Lung (tissue), 12 donors: Measurements from ENCODE around the gene GET3. TPM values are rescaled to one million over a fixed set of nuclear protein-coding genes. Genes with fewer than 3 reads are reported as not detected.

Source experiments
- ATAC-seq: fragments of 200-7000 bp; cut with Tn5 transposase; one replicate; pipeline ENCODE4 v1.9.1; 2020; ENCODE audit warnings: moderate number of reproducible peaks; ENCODE audit not compliant: insufficient read depth, low FRiP score
- DNase-seq, 3 donors: peaks; one replicate each; pipeline ENCODE4 v3.0.0-alpha.2; 2013 to 2017
- H3K27ac ChIP-seq, 2 donors: one replicate each; pipeline ENCODE4 v1.5.1; 2013; ENCODE audit warnings: mild to moderate bottlenecking in 2 of 2, moderate library complexity in 2 of 2, control low read depth in 1 of 2, inconsistent platforms in 1 of 2, low read depth in 1 of 2, low read length in 1 of 2
- H3K27me3 ChIP-seq, 3 donors: one replicate each; pipeline ENCODE4 v1.5.1; 2013; ENCODE audit warnings: low read length in 2 of 3; ENCODE audit not compliant: control insufficient read depth in 3 of 3, insufficient read depth in 3 of 3
- H3K36me3 ChIP-seq, 4 donors: one replicate each; pipeline ENCODE4 v1.5.1; 2013; ENCODE audit warnings: low read length in 4 of 4, mild to moderate bottlenecking in 1 of 4, moderate library complexity in 1 of 4; ENCODE audit not compliant: control insufficient read depth in 4 of 4, insufficient read depth in 4 of 4
- H3K4me1 ChIP-seq, 5 donors: one replicate each; pipeline ENCODE4 v1.5.1; 2013; ENCODE audit warnings: low read length in 5 of 5, mild to moderate bottlenecking in 2 of 5, moderate library complexity in 1 of 5; ENCODE audit not compliant: control insufficient read depth in 5 of 5, insufficient read depth in 5 of 5
- H3K4me3 ChIP-seq: one replicate; pipeline ENCODE4 v1.5.1; 2013; ENCODE audit warnings: mild to moderate bottlenecking, control low read depth, moderate library complexity
- H3K9ac ChIP-seq, 2 donors: one replicate each; pipeline ENCODE4 v1.5.1; 2013; ENCODE audit warnings: low read length in 2 of 2, control low read depth in 1 of 2; ENCODE audit not compliant: insufficient read depth in 1 of 2
- H3K9me3 ChIP-seq, 4 donors: one replicate each; pipeline ENCODE4 v1.5.1; 2013; ENCODE audit warnings: low read length in 3 of 4, mild to moderate bottlenecking in 1 of 4, moderate library complexity in 1 of 4; ENCODE audit not compliant: control insufficient read depth in 4 of 4, insufficient read depth in 3 of 4
- WGBS, 2 donors: extraction: QIAGEN DNeasy Blood & Tissue Kit; methylation state at CpG; one replicate each; pipeline ENCODE4 v1.1.7; 2013; 5-methylcytosine and 5-hydroxymethylcytosine counted together
- polyA plus RNA-seq, 2 donors: library from polyadenylated mRNA; stranded (reverse); fragments of 200-250 nt; gene quantifications; one replicate each; pipeline ENCODE4 v1.2.1, GENCODE V29; 2013
- total RNA-seq, 2 donors: library from RNA; depleted of rRNA in 1 of 2; stranded (reverse); fragments of >200 nt in 1 of 2; gene quantifications; one replicate each; pipeline ENCODE4 v1.2.1, GENCODE V29; 2014 to 2021
- TF ChIP-seq, protein P1 (sequence below): IDR thresholded peaks from 2 replicates; pipeline ENCODE4 v1.5.1; 2012; ENCODE audit warnings: mild to moderate bottlenecking; ENCODE audit errors: control extremely low read depth, extremely low read depth
- donor health status: control.
- donor health status: control.
- donor health status: Bipolar disorder and iron deficiency.
- donor health status: healthy.
- donor health status: DM: yes; HTN: yes; CAD: no.

Gene GET3
- total and polyA plus RNA-seq, 4 donors: 33.4 to 112 (median 76.9) TPM

DNA sequence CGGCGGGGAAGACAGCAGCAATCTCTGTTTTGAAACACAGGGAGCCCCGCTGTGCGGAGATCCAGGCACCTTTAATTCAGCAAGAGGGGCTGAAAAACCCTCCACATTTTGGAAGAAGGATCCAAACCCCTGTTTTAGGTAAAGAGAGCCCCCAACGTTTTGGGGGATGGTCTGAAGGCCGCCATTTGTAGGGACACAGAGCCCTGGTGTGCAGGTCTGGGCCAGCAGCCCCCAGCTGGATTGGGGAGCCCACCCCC, 41.5 kb downstream of the GET3 start:
- H3K36me3 ChIP-seq: peaks cover 0 to 3% (median 0%) of the 10 kb centered on the region in 4 donors
- H3K4me1 ChIP-seq: peaks cover 0 to 53% (median 22%) of the 10 kb centered on the region in 5 donors
- TF ChIP-seq, protein P1, sequence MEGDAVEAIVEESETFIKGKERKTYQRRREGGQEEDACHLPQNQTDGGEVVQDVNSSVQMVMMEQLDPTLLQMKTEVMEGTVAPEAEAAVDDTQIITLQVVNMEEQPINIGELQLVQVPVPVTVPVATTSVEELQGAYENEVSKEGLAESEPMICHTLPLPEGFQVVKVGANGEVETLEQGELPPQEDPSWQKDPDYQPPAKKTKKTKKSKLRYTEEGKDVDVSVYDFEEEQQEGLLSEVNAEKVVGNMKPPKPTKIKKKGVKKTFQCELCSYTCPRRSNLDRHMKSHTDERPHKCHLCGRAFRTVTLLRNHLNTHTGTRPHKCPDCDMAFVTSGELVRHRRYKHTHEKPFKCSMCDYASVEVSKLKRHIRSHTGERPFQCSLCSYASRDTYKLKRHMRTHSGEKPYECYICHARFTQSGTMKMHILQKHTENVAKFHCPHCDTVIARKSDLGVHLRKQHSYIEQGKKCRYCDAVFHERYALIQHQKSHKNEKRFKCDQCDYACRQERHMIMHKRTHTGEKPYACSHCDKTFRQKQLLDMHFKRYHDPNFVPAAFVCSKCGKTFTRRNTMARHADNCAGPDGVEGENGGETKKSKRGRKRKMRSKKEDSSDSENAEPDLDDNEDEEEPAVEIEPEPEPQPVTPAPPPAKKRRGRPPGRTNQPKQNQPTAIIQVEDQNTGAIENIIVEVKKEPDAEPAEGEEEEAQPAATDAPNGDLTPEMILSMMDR: no peak
- H3K4me3 ChIP-seq: no peak overlapping the region
- 34 to 48% methylated on average over 6 of the region's 6 CpGs for WGBS, 2 donors
- H3K9me3 ChIP-seq: no peaks in the 10 kb centered on the region
- no peaks in the 10 kb centered on the region for H3K27me3 ChIP-seq
- H3K9ac ChIP-seq: peak overlapping the region in 1 of 2 donors; percentile 72
- DNase-seq (no peak), ATAC-seq (no peak)
- H3K27ac ChIP-seq: peak overlapping the region; percentile 86 to 91

DNA sequence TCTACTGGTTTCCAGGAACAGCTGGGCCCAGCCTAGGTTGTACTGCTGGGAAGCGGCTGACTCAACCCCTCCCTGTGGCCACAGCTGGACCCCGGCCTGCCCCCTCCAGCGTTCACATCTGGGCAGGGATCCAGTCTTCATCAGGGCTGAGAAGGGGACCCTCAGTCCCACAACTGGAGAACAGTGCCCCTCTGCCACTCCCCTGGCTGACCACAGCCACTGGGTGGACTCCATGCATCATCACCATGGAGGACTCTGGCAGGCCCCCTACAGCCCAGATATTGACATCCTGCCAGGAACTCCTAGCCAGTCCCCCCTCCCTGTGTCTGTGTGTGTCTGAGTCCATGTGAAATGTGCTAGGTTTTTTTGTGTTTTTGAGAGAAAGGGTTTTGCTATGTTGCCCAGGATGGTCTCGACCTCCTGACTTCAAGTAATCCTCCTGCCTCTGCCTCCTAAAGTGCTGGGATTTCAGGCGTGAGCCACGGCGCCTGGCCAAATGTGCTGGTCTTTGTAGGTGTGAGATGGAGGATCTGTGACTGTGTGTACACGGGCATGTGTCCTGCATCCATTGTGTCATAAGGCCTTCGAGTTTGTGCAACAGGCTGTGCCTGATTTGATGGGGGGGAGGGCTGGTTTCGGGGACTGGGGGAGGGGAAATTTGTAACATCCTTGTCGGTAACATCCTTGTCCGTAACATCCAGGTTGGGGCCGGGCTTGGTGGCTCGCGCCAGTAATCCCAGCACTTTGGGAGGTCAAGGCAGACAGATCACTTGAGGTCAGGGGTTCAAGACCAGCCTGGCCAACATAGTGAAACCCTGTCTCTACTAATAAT, 42.1 kb downstream of the GET3 start:
- no peak overlapping the region for H3K4me3 ChIP-seq
- peaks cover 0 to 2% (median 0%) of the 10 kb centered on the region in 4 donors for H3K36me3 ChIP-seq
- no peak for ATAC-seq
- 33 to 62% methylated on average over 15 of the region's 15 CpGs for WGBS, 2 donors
- peaks cover 0 to 58% (median 27%) of the 10 kb centered on the region in 5 donors for H3K4me1 ChIP-seq
- DNase-seq: peak; percentile 95
- TF ChIP-seq, protein P1: no peak
- peak overlapping the region; percentile 86 to 91 for H3K27ac ChIP-seq
- peak overlapping the region in 1 of 2 donors; percentile 24 for H3K9ac ChIP-seq
- H3K9me3 ChIP-seq: no peaks in the 10 kb centered on the region
- H3K27me3 ChIP-seq: no peaks in the 10 kb centered on the region

DNA sequence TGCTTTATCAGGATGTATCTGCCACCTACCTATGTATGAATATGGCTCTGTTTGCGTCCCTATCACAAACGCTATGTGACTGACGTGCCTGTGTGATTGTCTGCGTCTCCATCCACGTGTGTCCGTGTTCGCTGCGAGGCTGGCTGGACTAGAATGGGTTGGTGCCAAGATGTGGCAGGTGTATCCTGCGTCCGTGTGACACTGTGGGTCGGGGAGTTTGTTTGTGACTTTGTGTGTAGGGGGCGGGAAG, 44.8 kb downstream of the GET3 start:
- Histone ChIP-seq H3K27me3 (no peaks in the 10 kb centered on the region), H3K27ac (peak overlapping the region; percentile 86 to 87), H3K9me3 (no peaks in the 10 kb centered on the region), H3K4me3 (peak overlapping the region; percentile 40), H3K4me1 (peaks cover 0 to 79% (median 42%) of the 10 kb centered on the region in 5 donors), H3K36me3 (no peaks in the 10 kb centered on the region), H3K9ac (peak overlapping the region; percentile 39 to 94)
- DNase-seq (peak in 1 of 3 donors; percentile 62), ATAC-seq (no peak)
- TF ChIP-seq, protein P1: no peak
- 0 to 2% methylated on average over 12 of the region's 12 CpGs for WGBS, 2 donors
